HepG2 (cell line): ENCODE data around the gene PYGB. TPM values are rescaled to one million over a fixed set of nuclear protein-coding genes. Genes with fewer than 3 reads are reported as not detected.

Source experiments
- BHLHE40 ChIP-seq: IDR thresholded peaks from 2 replicates; pipeline ENCODE4 v1.6.1; 2011; ENCODE audit warnings: low read length, improper control_type of control experiment
- E2F2 ChIP-seq: sonication (generic); formaldehyde crosslinking; IDR thresholded peaks from 2 replicates; pipeline ENCODE4 v1.4.0; 2020; ENCODE audit warnings: missing genetic modification reagents, borderline replicate concordance
- ELF4 ChIP-seq: sonication (generic); formaldehyde crosslinking; IDR thresholded peaks from 2 replicates; pipeline ENCODE4 v1.5.0; 2020; ENCODE audit warnings: missing genetic modification reagents, mild to moderate bottlenecking, moderate library complexity, borderline replicate concordance
- HNRNPH1 ChIP-seq: fragments of 200-400 bp; formaldehyde crosslinking; optimal IDR thresholded peaks from 2 replicates; pipeline ENCODE3; 2017; ENCODE audit warnings: mild to moderate bottlenecking, low read depth, low read length
- MAFK ChIP-seq, 2 experiments: IDR thresholded peaks in 1 of 2; conservative IDR thresholded peaks in 1 of 2; 2 replicates each; pipeline ENCODE4 v1.6.1; 2011; ENCODE audit warnings: improper control_type of control experiment in 2 of 2, low read length in 2 of 2
- NCOA1 ChIP-seq: sonication (generic); formaldehyde crosslinking; IDR thresholded peaks from 2 replicates; pipeline ENCODE4 v1.9.0; 2021; ENCODE audit warnings: missing genetic modification reagents
- PRDM15 ChIP-seq: sonication (generic); formaldehyde crosslinking; IDR thresholded peaks from 2 replicates; pipeline ENCODE4 v1.4.0; 2020; ENCODE audit warnings: missing genetic modification reagents
- SMARCE1 ChIP-seq: fragments of 450-650 bp; IDR thresholded peaks from 2 replicates; pipeline ENCODE4 v1.6.1; 2017; ENCODE audit warnings: borderline replicate concordance
- ZFP90 ChIP-seq: sonication (generic); formaldehyde crosslinking; IDR thresholded peaks from 2 replicates; pipeline ENCODE4 v1.8.0; 2022; ENCODE audit warnings: missing genetic modification reagents, mild to moderate bottlenecking, inconsistent platforms, borderline replicate concordance
- ZNF136 ChIP-seq: sonication (generic); formaldehyde crosslinking; IDR thresholded peaks from 2 replicates; pipeline ENCODE4 v1.8.1; 2022; ENCODE audit warnings: low read depth, mild to moderate bottlenecking, moderate library complexity, missing genetic modification reagents
- ZNF20 ChIP-seq: sonication (generic); formaldehyde crosslinking; IDR thresholded peaks from 2 replicates; pipeline ENCODE4 v1.4.0; 2020; ENCODE audit warnings: mild to moderate bottlenecking, moderate library complexity, missing genetic modification reagents
- ZNF430 ChIP-seq: sonication (generic); formaldehyde crosslinking; IDR thresholded peaks from 2 replicates; pipeline ENCODE4 v1.9.0; 2021; ENCODE audit warnings: mild to moderate bottlenecking, missing genetic modification reagents
- ZNF605 ChIP-seq: sonication (generic); formaldehyde crosslinking; IDR thresholded peaks from 2 replicates; pipeline ENCODE4 v1.8.0; 2022; ENCODE audit warnings: mild to moderate bottlenecking, missing genetic modification reagents
- ZNF781 ChIP-seq: sonication (generic); formaldehyde crosslinking; IDR thresholded peaks from 2 replicates; pipeline ENCODE4 v1.5.1; 2020; ENCODE audit warnings: borderline replicate concordance, mild to moderate bottlenecking, missing genetic modification reagents; ENCODE audit errors: not compliant biosample characterization
- polyA plus RNA-seq, 8 experiments: library from polyadenylated mRNA; depleted of rRNA in 3 of 8; stranded (reverse) in 7 of 8; unstranded in 1 of 8; fragments of >200 nt; fragmentation: Illumina TruSeq in 4 of 8; extraction: Trizol in 4 of 8; gene quantifications; 2 replicates each; pipeline versions ENCODE4 v1.2.1 to v1.2.3, GENCODE V29; 2011 to 2016; ENCODE audit warnings: low read depth in 4 of 8, missing spikeins in 1 of 8, mixed read lengths in 1 of 8; ENCODE audit not compliant: insufficient read depth in 1 of 8
- total RNA-seq, 5 experiments: library from RNA; depleted of rRNA; stranded (reverse); fragments of >200 nt; fragmentation: Illumina TruSeq; extraction: Trizol; gene quantifications; 2 replicates each; pipeline ENCODE4 v1.2.3, GENCODE V29; 2016; ENCODE audit warnings: low read depth in 1 of 5
- TF ChIP-seq, protein P1 (sequence below): sonication (generic); formaldehyde crosslinking; IDR thresholded peaks from 2 replicates; pipeline ENCODE4 v1.4.0; 2020; ENCODE audit warnings: low read depth, mild to moderate bottlenecking, missing genetic modification reagents
- TF ChIP-seq, protein P2 (sequence below): sonication (generic); formaldehyde crosslinking; IDR thresholded peaks from 2 replicates; pipeline ENCODE4 v1.5.0; 2020; ENCODE audit warnings: mild to moderate bottlenecking, missing genetic modification reagents
- TF ChIP-seq, protein P3 (sequence below): sonication (generic); formaldehyde crosslinking; IDR thresholded peaks from 2 replicates; pipeline ENCODE4 v1.5.1; 2020; ENCODE audit warnings: missing genetic modification reagents, mild to moderate bottlenecking, borderline replicate concordance
- TF ChIP-seq, protein P4 (sequence below): sonication (generic); IDR thresholded peaks from 2 replicates; pipeline ENCODE4 v1.6.1; 2016; ENCODE audit warnings: low read depth, borderline replicate concordance

PYGB gene
- total and polyA plus RNA-seq, 2 of the 13 experiments (the other 11 are each of a cell fraction or from before 2014, with no cell fraction given) = 24.2 to 86.3 TPM

DNA sequence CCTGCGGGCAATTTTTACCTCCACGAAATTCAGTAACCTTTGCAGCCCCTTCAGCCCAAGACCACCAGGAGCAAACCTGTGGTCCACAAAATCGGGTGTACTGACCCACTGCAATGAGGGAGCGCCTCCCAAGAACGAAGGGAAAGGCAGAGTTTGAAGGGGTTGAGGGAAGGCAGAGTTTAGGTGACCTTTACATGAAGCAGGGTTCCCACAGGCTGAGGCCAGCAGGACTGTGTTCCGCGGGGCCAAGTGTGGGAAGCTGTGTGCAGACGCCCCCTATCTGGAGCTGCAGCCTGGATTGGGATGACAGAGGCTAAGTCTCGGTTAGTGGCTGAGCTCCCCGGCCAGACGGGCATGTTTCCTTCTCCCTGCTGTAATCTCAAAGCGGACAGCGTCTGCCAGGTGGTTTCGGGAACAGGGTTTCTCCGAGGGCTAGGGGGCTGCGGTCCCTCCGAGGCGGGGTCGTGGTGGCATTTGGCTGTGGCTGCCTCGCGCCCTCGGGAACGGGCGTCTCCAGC lies 826 bp upstream of the PYGB start (continued):
- TF ChIP-seq MAFK (conservative IDR thresholded peaks at IDR 0.05 in 1 of 2, IDR thresholded peaks at IDR 0.05 in 1 of 2; ENCODE audit: low read length in 2 of 2) = no peak
- TF ChIP-seq, protein P1, sequence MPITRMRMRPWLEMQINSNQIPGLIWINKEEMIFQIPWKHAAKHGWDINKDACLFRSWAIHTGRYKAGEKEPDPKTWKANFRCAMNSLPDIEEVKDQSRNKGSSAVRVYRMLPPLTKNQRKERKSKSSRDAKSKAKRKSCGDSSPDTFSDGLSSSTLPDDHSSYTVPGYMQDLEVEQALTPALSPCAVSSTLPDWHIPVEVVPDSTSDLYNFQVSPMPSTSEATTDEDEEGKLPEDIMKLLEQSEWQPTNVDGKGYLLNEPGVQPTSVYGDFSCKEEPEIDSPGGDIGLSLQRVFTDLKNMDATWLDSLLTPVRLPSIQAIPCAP = no peak
- peak; percentile 75; the same call in 1 of the 2 replicates for TF ChIP-seq E2F2 (CRISPR knock-in tag)
- no peak for TF ChIP-seq ELF4 (CRISPR knock-in tag)
- no peak for TF ChIP-seq BHLHE40
- TF ChIP-seq, protein P2, sequence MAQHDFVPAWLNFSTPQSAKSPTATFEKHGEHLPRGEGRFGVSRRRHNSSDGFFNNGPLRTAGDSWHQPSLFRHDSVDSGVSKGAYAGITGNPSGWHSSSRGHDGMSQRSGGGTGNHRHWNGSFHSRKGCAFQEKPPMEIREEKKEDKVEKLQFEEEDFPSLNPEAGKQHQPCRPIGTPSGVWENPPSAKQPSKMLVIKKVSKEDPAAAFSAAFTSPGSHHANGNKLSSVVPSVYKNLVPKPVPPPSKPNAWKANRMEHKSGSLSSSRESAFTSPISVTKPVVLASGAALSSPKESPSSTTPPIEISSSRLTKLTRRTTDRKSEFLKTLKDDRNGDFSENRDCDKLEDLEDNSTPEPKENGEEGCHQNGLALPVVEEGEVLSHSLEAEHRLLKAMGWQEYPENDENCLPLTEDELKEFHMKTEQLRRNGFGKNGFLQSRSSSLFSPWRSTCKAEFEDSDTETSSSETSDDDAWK (CRISPR knock-in tag) = no peak
- TF ChIP-seq ZNF136 (CRISPR knock-in tag) = 0 out of 2 replicates have a peak, but pooled peaks have one; percentile 9
- peak; percentile 52 for TF ChIP-seq ZNF781 (CRISPR knock-in tag)
- peak; percentile 43; the same call in 1 of the 2 replicates for TF ChIP-seq ZFP90 (CRISPR knock-in tag)
- peak; percentile 63; the same call in 1 of the 2 replicates for TF ChIP-seq PRDM15
- TF ChIP-seq, protein P3, sequence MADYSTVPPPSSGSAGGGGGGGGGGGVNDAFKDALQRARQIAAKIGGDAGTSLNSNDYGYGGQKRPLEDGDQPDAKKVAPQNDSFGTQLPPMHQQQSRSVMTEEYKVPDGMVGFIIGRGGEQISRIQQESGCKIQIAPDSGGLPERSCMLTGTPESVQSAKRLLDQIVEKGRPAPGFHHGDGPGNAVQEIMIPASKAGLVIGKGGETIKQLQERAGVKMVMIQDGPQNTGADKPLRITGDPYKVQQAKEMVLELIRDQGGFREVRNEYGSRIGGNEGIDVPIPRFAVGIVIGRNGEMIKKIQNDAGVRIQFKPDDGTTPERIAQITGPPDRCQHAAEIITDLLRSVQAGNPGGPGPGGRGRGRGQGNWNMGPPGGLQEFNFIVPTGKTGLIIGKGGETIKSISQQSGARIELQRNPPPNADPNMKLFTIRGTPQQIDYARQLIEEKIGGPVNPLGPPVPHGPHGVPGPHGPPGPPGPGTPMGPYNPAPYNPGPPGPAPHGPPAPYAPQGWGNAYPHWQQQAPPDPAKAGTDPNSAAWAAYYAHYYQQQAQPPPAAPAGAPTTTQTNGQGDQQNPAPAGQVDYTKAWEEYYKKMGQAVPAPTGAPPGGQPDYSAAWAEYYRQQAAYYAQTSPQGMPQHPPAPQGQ (CRISPR knock-in tag) = no peak; the same call in 1 of the 2 replicates
- peak; percentile 30; the same call in 1 of the 2 replicates for TF ChIP-seq ZNF20 (CRISPR knock-in tag)
- TF ChIP-seq HNRNPH1 = no peak
- TF ChIP-seq NCOA1 (CRISPR knock-in tag) = no peak
- peak; percentile 88 for TF ChIP-seq ZNF605 (CRISPR knock-in tag)
- TF ChIP-seq ZNF430 (CRISPR knock-in tag) = peak; percentile 43
- TF ChIP-seq, protein P4, sequence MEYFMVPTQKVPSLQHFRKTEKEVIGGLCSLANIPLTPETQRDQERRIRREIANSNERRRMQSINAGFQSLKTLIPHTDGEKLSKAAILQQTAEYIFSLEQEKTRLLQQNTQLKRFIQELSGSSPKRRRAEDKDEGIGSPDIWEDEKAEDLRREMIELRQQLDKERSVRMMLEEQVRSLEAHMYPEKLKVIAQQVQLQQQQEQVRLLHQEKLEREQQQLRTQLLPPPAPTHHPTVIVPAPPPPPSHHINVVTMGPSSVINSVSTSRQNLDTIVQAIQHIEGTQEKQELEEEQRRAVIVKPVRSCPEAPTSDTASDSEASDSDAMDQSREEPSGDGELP = 0 out of 2 replicates have a peak, but pooled peaks have one; percentile 19
- no peak for TF ChIP-seq SMARCE1
